Left colon (tissue), 2 donors: Measurements from ENCODE around the gene ADRA2C. TPM values are rescaled to one million over a fixed set of nuclear protein-coding genes. Genes with fewer than 3 reads are reported as not detected.

Experiments used
- ATAC-seq: fragments of 200-7000 bp; cut with Tn5 transposase; one replicate; pipeline ENCODE4 v1.9.1; 2020; ENCODE audit warnings: mild to moderate bottlenecking, moderate library complexity
- DNase-seq, 2 donors: peaks; one replicate each; pipeline ENCODE4 v3.0.0-alpha.2; 2020
- intact Hi-C, 2 donors: fragments of 100-400 bp; cut with DNase I in 1 of 2; cut with micrococcal nuclease in 1 of 2; formaldehyde crosslinking; loops; one replicate each; pipeline versions ENCODE4 v1.11.2 to v1.14.0; 2022; cut with DNase I, micrococcal nuclease
- total RNA-seq, 2 donors: library from RNA; stranded (reverse); fragmentation: NEBNext Ultra II Directional; extraction: Animal tissue kit (Norgen Biotek cat#: 25700); gene quantifications; one replicate each; pipeline ENCODE4 v1.2.1, GENCODE V29; 2021
- donor health status: DM: no; HTN: no; CAD: no.
- donor health status: DM: yes; HTN: yes; CAD: no.

The ADRA2C gene
- total RNA-seq, 2 donors from 2014 or later, result 0.84 to 0.92 TPM

- intact Hi-C loops, result no loop called here
- ATAC-seq (no peak), DNase-seq (no peak)
These were observed 15.9 kb upstream of the ADRA2C start for GRCh38 chr4:3750334-3750733.

- intact Hi-C loops, result no loop called here
- ATAC-seq, result no peak
- DNase-seq, result no peak
These were observed 14.2 kb upstream of the ADRA2C start for GRCh38 chr4:3752022-3752421.

GRCh38 chr4:3753726-3754412 lies 12.3 kb upstream of the ADRA2C start:
- intact Hi-C loops, result no loop called here
- ATAC-seq, result no peak

GRCh38 chr4:3756343-3757059 lies 9.7 kb upstream of the ADRA2C start:
- no peak for ATAC-seq
- no peak for DNase-seq
- intact Hi-C loops, result no loop called here

More at GRCh38 chr4:3753726-3754412, 12.3 kb upstream of the ADRA2C start:
- no peak for DNase-seq

GRCh38 chr4:3759236-3759635 lies 6.9 kb upstream of the ADRA2C start:
- ATAC-seq (no peak), DNase-seq (no peak)
- intact Hi-C loops, result no loop called here

- no peak for ATAC-seq
- intact Hi-C loops, result no loop called here
- DNase-seq, result no peak
These were observed 5.8 kb upstream of the ADRA2C start for GRCh38 chr4:3760346-3760745.

GRCh38 chr4:3760841-3761240 lies 5.3 kb upstream of the ADRA2C start:
- intact Hi-C loops, result no loop called here
- DNase-seq, result no peak
- no peak for ATAC-seq

- ATAC-seq, result no peak
- intact Hi-C loops, result no loop called here
These were observed 3.9 kb upstream of the ADRA2C start for GRCh38 chr4:3762264-3762663.

GRCh38 chr4:3762753-3763549 lies 3.2 kb upstream of the ADRA2C start:
- intact Hi-C loops, result no loop called here
- DNase-seq (no peak), ATAC-seq (no peak)

More at GRCh38 chr4:3762264-3762663, 3.9 kb upstream of the ADRA2C start:
- DNase-seq, result no peak

GRCh38 chr4:3765271-3766035 lies 732 bp upstream of the ADRA2C start:
- intact Hi-C loops, result no loop called here
- DNase-seq (peak in 1 of 2 donors; percentile 18), ATAC-seq (peak; percentile 79)

- ATAC-seq (no peak), DNase-seq (no peak)
- intact Hi-C loops, result no loop called here
These were observed 792 bp downstream of the ADRA2C start for GRCh38 chr4:3766785-3767569.

GRCh38 chr4:3767570-3768288 lies 1.5 kb downstream of the ADRA2C start:
- DNase-seq, result peak in 1 of 2 donors; percentile 27
- intact Hi-C loops, result no loop called here

GRCh38 chr4:3768842-3769641 lies 2.9 kb downstream of the ADRA2C start:
- intact Hi-C loops, result no loop called here
- ATAC-seq, result no peak
- DNase-seq, result no peak

More at GRCh38 chr4:3767570-3768288, 1.5 kb downstream of the ADRA2C start:
- ATAC-seq, result peak; percentile 68

- intact Hi-C loops, result no loop called here
- DNase-seq (no peak), ATAC-seq (no peak)
These were observed 3.5 kb downstream of the ADRA2C start for GRCh38 chr4:3769642-3770184.

- DNase-seq, result no peak
- intact Hi-C loops, result no loop called here
- no peak for ATAC-seq
These were observed 4.4 kb downstream of the ADRA2C start for GRCh38 chr4:3770323-3771163.
